GM20000 (cell line): Measurements from ENCODE around the gene TRIP13.

ENCODE experiments used
- DNase-seq: peaks from one replicate; pipeline ENCODE4 v3.0.0; 2012; ENCODE audit warnings: low spot score
- TF ChIP-seq, protein P1 (sequence below): IDR thresholded peaks from 2 replicates; pipeline ENCODE4 v1.5.1; 2012; ENCODE audit warnings: mild to moderate bottlenecking, control low read depth; ENCODE audit errors: extremely low read depth, missing control alignments

TRIP13 gene

DNA sequence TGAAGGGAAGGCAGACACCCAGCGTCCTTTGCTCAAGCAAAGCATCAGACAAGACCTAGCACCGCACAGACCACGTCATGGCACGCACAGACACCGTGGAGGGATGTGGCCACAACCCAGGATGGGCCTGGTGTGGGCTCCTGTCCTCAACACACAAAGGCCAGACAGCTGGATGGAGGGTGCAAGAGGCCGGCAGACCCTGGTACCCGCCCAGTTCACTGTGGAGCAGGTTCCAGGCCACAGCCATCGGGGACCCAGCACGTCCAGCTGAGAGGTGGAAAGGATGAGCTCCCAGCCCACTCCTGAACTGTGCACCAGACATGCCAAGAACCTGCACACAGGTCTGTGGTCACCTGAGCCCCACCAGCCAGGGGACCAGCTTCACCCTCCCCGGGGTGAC, 26.9 kb upstream of the TRIP13 start:
- no peak for DNase-seq
- TF ChIP-seq, protein P1, sequence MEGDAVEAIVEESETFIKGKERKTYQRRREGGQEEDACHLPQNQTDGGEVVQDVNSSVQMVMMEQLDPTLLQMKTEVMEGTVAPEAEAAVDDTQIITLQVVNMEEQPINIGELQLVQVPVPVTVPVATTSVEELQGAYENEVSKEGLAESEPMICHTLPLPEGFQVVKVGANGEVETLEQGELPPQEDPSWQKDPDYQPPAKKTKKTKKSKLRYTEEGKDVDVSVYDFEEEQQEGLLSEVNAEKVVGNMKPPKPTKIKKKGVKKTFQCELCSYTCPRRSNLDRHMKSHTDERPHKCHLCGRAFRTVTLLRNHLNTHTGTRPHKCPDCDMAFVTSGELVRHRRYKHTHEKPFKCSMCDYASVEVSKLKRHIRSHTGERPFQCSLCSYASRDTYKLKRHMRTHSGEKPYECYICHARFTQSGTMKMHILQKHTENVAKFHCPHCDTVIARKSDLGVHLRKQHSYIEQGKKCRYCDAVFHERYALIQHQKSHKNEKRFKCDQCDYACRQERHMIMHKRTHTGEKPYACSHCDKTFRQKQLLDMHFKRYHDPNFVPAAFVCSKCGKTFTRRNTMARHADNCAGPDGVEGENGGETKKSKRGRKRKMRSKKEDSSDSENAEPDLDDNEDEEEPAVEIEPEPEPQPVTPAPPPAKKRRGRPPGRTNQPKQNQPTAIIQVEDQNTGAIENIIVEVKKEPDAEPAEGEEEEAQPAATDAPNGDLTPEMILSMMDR, result no peak

DNA sequence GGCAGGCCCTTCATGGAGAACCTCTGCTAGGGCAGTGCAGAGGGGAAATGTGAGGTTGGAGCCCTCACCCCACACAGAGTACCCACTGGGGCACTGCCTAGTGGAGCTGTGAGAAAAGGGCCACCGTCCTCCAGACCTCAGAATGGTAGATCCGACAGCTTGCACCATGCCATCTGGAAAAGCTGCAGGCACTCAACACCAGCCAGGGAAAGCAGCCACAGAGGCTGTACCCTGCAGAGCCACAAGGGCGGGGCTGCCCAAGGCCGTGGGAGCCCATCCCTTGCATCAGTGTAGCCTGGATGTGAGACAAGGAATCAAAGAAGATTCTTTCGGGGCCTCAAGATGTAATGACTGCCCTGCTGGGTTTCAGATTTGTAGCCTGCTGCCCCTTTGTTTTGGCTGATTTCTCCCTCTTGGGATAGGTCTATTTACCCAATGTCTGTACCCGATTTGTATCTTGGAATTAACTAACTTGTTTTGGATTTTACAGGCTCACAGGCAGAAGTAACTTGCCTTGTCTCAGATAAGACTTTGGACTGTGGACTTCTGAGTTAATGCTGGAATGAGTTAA, 25.3 kb upstream of the TRIP13 start:
- DNase-seq, result no peak
- TF ChIP-seq, protein P1, result no peak

DNA sequence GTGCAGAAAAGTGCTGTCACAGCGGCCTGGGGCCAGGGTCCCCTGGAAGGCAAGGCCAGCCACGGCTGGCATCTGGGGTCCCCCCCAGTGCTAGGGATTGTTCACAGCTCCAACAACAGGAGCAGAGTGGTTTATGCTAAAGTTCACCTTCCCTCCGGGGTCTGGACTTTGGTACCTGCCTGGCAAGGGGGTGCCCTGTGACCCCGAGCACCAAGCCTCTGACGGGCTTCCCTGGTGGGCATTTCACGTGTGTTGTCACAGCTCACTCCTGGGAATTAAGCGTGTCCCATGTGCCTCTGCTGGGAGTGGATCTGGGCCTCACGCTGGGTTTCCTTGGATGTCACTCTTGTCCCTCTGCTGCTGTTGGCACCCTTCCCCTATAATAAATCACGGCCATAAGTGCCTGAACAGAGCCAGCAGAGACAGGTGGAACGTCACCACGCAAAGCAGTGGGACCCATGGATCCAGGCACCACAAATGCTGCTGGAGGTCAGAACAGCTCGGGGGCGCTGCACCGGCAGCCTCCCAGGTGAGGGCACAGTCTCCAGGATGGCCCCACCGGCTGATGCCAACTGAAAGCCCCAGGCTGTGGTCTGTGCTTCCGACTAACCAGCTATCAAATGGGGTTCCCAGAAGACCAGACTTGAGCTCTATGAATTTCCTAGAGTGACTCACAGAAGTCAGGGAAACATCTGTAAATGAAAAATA, 24.1 kb upstream of the TRIP13 start:
- TF ChIP-seq, protein P1, result no peak
- DNase-seq, result no peak

DNA sequence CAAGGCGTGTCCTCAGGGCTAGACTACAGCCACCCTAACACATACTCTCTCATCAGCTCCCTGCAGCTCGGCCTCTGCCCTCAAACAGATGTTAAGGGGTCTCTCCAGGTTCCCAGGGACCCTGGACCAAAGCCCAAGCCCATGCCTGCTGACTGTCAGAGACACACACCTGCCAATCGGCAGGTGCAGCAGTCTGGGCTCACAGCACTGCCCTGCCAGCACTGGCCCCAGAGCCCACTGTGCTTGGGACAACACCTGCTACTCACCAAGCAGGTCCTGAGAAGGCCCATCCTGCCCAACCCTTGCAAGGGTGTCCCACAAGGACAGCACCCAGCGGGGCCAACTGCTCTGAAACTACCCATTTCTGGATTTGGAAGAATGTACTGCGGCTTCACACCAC, 21.7 kb upstream of the TRIP13 start:
- TF ChIP-seq, protein P1, result no peak
- DNase-seq, result no peak

DNA sequence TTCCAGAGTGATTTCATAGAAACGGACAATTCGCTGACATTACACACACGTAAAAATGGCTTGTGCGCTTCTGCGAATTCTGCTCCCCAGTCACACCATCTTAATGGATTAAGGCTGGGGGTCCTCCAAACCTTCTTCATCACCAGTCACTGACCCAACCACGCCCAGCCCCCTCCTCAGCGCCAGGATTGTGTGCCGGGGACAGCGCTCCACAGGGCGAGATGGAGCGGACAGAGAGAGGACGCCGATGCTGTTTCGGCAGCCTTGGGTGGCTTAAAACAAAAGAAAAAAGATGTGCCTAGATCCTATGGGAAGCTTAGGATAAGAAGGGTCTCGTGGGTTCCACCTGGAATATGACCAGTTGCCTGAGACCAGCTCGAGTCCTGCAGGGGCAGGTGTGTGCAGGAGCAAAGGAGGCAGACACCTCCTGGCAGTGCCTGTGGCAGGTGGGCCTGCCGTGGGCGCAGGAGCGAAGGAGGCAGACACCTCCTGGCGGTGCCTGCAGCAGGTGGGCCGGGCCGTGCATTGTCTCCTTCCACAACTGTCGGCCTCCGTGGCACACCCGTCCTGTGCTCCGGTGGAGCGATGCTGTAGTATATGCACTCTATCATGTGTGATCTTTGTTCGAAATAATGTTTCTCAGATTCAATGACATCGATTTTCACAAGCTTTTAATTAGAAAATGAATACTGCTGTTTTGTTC, 20.9 kb upstream of the TRIP13 start:
- DNase-seq, result no peak
- TF ChIP-seq, protein P1, result no peak

DNA sequence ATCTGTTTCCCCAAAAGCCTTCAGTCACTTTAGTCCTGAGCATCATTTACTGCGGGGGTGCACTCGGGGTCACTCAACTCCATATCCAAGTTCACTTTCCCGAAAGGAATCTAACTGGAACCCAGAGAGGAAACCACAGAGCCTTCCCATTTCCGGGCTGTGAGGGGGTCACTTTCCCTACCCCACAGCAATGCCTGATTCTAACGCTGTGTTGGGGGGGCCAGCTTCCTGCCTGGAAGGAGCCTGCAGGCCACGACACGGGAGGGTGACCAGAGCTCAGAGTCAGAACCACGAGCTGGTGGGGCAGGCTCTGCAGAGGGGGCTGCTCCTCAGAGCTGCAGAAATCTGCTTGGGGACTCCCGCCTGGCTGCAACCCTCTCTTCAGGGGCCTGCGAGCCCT, 20.4 kb upstream of the TRIP13 start:
- TF ChIP-seq, protein P1, result no peak
- no peak for DNase-seq

DNA sequence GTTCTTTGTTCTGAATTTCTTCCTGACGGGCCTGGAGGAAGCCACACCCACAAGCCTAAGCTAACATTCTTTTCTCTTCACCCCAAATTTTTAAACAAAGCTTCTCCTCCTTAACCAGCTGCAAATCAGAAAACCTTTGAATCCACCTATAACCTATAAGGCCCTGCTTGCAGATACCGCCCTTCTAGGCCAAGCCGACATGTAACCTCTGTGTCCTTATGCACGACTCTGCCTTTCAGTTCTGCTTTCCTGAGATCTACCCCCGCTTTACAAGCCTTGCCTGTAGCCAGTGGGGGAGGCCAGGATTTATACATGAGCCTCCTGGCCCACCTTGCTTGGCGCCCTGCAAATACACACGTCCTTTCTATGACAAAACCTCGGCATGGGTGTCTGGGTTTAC, 19.4 kb upstream of the TRIP13 start:
- peak; percentile 74 for DNase-seq
- TF ChIP-seq, protein P1, result no peak
